GM18508 (cell line): Measurements from ENCODE around the gene CMIP.

ENCODE experiments used
- ATAC-seq: cut with Tn5 transposase; IDR thresholded peaks from one replicate; pipeline ENCODE4 v1.9.1; 2021; ENCODE audit warnings: moderate number of reproducible peaks; ENCODE audit not compliant: insufficient read depth, unreplicated experiment

The CMIP gene

DNA sequence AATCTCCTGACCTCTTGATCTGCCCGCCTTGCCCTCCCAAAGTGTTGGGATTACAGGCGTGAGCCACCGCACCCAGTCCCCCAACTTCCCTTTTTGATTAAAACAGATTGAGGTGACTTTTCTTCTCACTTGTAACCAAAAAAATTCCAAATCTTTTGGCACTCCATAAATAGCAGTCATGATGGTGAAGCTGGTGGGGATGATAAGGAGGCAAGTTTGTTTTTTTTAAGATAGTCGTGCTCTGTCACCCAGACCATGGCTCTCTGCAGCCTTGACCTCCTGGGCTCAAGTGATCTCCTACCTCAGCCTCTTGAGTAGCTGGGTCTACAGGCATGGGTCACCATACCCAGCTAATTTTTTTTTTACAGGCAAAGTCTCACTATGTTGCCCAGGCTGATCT is 299.8 kb downstream of the CMIP start:
- ATAC-seq = no peak

DNA sequence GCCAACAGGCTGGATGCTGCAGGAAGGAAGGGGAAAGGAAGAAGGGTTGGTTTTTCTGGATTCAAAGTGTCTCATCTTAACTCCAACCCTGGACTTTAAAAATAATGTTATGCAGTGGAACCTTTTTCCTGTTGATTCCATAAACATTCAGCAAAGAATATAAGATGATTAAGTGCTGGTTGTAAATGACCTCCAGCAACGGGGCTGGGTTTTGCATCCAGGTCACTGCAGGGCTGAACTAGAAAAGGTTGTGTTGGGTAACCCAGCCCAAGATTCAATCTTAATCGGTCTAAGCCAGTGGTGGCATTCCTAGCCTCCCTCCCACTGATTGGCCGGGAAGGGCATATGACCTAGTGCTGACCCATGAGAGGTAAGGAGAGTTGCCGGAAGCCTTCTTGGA is 300.3 kb downstream of the CMIP start:
- ATAC-seq = no peak

GRCh38 chr16:81745704-81746558 is 301.3 kb downstream of the CMIP start:
- ATAC-seq = no peak

DNA sequence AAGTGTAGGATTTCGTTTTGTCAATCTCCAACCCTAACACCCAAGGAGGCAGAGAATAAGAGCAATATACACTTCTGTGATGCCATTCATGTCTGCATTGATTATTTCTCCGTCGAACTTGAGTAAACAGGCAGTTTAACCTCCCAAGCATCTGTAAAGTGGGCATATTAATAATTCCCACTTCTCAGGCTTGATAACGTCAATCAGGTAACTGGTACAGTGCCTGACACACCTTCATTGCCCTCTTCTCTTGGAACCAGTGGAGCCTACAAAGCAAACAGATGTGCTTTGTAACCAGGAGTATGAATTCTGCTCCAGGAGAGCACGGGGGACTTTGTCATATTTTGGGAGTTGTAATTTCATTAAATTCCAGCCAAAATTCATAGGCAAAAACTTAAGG is 302.0 kb downstream of the CMIP start:
- no peak for ATAC-seq

- no peak for ATAC-seq
These were observed 304.0 kb downstream of the CMIP start for GRCh38 chr16:81748476-81749198.

GRCh38 chr16:81752225-81752875 is 307.7 kb downstream of the CMIP start:
- ATAC-seq = no peak

DNA sequence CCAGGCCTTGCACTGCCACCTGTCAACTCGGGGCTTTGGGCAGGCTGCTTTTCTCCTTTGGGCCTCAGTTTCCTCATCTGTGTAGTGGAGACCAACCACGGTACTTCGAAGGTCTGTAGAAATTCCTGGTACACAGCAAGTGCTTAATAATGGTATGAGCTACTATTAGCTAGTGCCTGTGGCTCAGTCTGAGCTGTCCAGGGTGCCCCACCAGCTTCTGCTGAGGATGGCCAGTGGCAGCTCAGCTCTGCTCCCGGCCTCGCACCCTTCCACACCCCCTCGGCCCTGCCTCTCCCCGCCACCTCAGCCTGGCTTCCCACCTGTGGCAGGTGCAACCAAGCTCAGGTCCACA is 308.2 kb downstream of the CMIP start:
- no peak for ATAC-seq

DNA sequence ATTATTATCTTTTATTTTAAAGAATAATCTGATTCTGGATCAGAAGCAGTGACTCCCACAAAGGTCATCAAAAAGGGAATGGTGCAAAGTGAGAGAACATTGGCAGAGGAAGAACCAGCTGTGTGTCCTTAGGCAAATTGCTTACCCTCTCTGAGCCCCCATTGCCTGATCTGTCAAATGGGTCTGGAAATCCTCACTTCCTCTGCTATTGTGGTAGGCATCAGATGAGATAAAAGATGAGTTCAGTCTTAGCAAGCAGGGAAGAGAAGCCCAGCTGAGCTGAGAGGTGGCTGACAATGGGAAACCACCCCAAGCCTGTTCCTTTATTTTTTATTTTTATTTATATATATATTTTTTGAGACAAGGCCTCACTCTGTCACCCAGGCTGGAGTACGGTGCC is 310.2 kb downstream of the CMIP start:
- ATAC-seq = no peak

DNA sequence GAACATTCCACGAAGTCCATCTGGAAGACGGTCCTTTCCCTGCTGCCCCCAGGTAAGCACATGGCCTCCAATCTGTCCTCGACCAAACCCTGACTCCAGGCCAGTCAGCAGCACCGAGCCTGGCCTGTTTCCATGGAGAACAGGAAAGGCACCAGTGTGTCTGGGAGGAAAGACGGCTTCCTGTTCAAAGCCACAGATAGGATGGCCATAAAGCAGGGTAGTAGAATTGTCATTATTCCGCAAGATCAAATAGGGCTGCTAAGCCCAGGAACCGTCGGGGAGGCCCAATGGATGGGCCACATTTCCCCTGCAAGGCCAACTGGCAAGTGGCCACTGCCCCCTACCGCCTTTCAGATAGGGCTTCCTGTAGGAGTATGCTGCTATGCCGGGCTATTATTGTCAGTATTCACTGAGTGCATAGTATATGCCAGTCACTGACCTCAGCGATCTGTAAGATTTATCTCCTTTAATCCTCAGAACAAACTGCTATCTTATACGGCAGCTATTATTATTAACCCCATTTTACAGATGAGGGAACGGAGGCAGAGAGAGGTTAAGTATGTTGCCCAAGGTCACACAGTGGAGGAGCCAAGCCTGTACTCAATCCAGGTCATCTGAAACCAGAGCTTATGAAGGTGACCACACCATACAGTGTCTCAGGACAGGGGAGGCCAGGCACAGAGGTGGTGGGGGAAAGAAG is 311.5 kb downstream of the CMIP start:
- ATAC-seq = no peak

GRCh38 chr16:81756615-81757356 is 312.2 kb downstream of the CMIP start:
- ATAC-seq = no peak

DNA sequence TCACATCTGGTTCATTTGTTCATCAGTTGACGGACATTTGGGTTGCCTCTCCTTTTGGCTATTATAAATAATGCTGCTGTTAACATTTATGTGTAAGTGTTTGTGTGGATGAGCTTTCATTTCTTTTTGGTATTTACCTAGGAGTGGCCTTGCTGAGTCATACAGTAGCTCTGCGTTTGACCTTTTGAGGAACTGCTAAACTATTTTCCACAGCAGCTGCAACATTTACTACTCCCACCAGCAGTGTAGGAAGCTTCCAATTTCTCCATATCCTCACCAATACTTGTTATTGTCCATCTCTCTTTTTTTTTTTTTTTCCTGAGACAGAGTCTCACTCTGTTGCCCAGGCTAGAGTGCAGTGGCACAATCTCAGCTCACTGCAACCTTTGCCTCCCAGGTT is 313.8 kb downstream of the CMIP start:
- ATAC-seq = no peak
